ENCODE results near the gene FAM222A.

The FAM222A gene

GRCh38 chr12:109795023-109795422, 81.4 kb downstream of the FAM222A start:
- peak; percentile 23 to 86 for DNase-seq (ENCODE audit: low read depth in 2 of 2)

GRCh38 chr12:109796057-109796456, 82.4 kb downstream of the FAM222A start:
- no peak for DNase-seq (ENCODE audit: low read depth in 2 of 2)
- TF ChIP-seq CTCF (IDR thresholded peaks at IDR 0.05; ENCODE audit: low read depth, low read length): no peak
- no peak overlapping the region for H3K4me3 ChIP-seq (replicated peaks in 1 of 2; ENCODE audit: low read depth in 2 of 2, low read length in 2 of 2)

More at GRCh38 chr12:109795023-109795422, 81.4 kb downstream of the FAM222A start:
- TF ChIP-seq CTCF (IDR thresholded peaks at IDR 0.05; ENCODE audit: low read depth, low read length): no peak
- H3K4me3 ChIP-seq (replicated peaks in 1 of 2; ENCODE audit: low read depth in 2 of 2, low read length in 2 of 2): no peak overlapping the region

GRCh38 chr12:109797905-109798669, 84.5 kb downstream of the FAM222A start:
- no peak overlapping the region for H3K4me3 ChIP-seq (replicated peaks in 1 of 2; ENCODE audit: low read depth in 2 of 2, low read length in 2 of 2)
- no peak for DNase-seq (ENCODE audit: low read depth in 2 of 2)
- TF ChIP-seq CTCF (IDR thresholded peaks at IDR 0.05; ENCODE audit: low read depth, low read length): peak; percentile 28

GRCh38 chr12:109798691-109799090, 85.1 kb downstream of the FAM222A start:
- no peak overlapping the region for H3K4me3 ChIP-seq (replicated peaks in 1 of 2; ENCODE audit: low read depth in 2 of 2, low read length in 2 of 2)
- no peak for DNase-seq (ENCODE audit: low read depth in 2 of 2)
- no peak for TF ChIP-seq CTCF (IDR thresholded peaks at IDR 0.05; ENCODE audit: low read depth, low read length)

- TF ChIP-seq CTCF (IDR thresholded peaks at IDR 0.05; ENCODE audit: low read depth, low read length): no peak
- no peak overlapping the region for H3K4me3 ChIP-seq (replicated peaks in 1 of 2; ENCODE audit: low read depth in 2 of 2, low read length in 2 of 2)
- no peak for DNase-seq (ENCODE audit: low read depth in 2 of 2)
Observed at GRCh38 chr12:109800536-109800935, 86.9 kb downstream of the FAM222A start.

- no peak for TF ChIP-seq CTCF (IDR thresholded peaks at IDR 0.05; ENCODE audit: low read depth, low read length)
- no peak overlapping the region for H3K4me3 ChIP-seq (replicated peaks in 1 of 2; ENCODE audit: low read depth in 2 of 2, low read length in 2 of 2)
- no peak for DNase-seq (ENCODE audit: low read depth in 2 of 2)
Observed at GRCh38 chr12:109802828-109803227, 89.2 kb downstream of the FAM222A start.

- DNase-seq (ENCODE audit: low read depth in 2 of 2): no peak
- H3K4me3 ChIP-seq (replicated peaks in 1 of 2; ENCODE audit: low read depth in 2 of 2, low read length in 2 of 2): no peak overlapping the region
- TF ChIP-seq CTCF (IDR thresholded peaks at IDR 0.05; ENCODE audit: low read depth, low read length): no peak
Observed at GRCh38 chr12:109803678-109804077, 90.1 kb downstream of the FAM222A start.

Measured in cardiac fibroblast (primary cell).